Measurements from ENCODE around the gene APEX2.

Gene APEX2

GRCh38 chrX:55026840-55027239 is 26.7 kb downstream of the APEX2 start:
- no peak for TF ChIP-seq CTCF (IDR thresholded peaks at IDR 0.05; ENCODE audit: borderline replicate concordance, control extremely low read depth, extremely low read depth, insufficient read depth, missing control alignments)
- DNase-seq (ENCODE audit: low spot score) = no peak
- in situ Hi-C loops (cut with MboI; ENCODE audit: low sequenced_read_pairs, unreplicated experiment) = loop anchor here (25.0 kb wide), 1 partner anchor 90 kb away; no protein-coding TSS in a partner anchor

- no peak for DNase-seq (ENCODE audit: low spot score)
- in situ Hi-C loops (cut with MboI; ENCODE audit: low sequenced_read_pairs, unreplicated experiment) = loop anchor here (25.0 kb wide), 1 partner anchor 91 kb away; no protein-coding TSS in a partner anchor
- no peak for TF ChIP-seq CTCF (IDR thresholded peaks at IDR 0.05; ENCODE audit: borderline replicate concordance, control extremely low read depth, extremely low read depth, insufficient read depth, missing control alignments)
These were observed 27.9 kb downstream of the APEX2 start for GRCh38 chrX:55028040-55028439.

- no peak for TF ChIP-seq CTCF (IDR thresholded peaks at IDR 0.05; ENCODE audit: borderline replicate concordance, control extremely low read depth, extremely low read depth, insufficient read depth, missing control alignments)
- no peak for DNase-seq (ENCODE audit: low spot score)
- in situ Hi-C loops (cut with MboI; ENCODE audit: low sequenced_read_pairs, unreplicated experiment) = loop anchor here (25.0 kb wide), 1 partner anchor 91 kb away; no protein-coding TSS in a partner anchor
These were observed 28.4 kb downstream of the APEX2 start for GRCh38 chrX:55028611-55029010.

GRCh38 chrX:55029291-55029690 is 29.1 kb downstream of the APEX2 start:
- no peak for TF ChIP-seq CTCF (IDR thresholded peaks at IDR 0.05; ENCODE audit: borderline replicate concordance, control extremely low read depth, extremely low read depth, insufficient read depth, missing control alignments)
- in situ Hi-C loops (cut with MboI; ENCODE audit: low sequenced_read_pairs, unreplicated experiment) = loop anchor here (25.0 kb wide), 1 partner anchor 92 kb away; no protein-coding TSS in a partner anchor
- DNase-seq (ENCODE audit: low spot score) = no peak

- in situ Hi-C loops (cut with MboI; ENCODE audit: low sequenced_read_pairs, unreplicated experiment) = loop anchor here (25.0 kb wide), 1 partner anchor 93 kb away; no protein-coding TSS in a partner anchor
- DNase-seq (ENCODE audit: low spot score) = no peak
- no peak for TF ChIP-seq CTCF (IDR thresholded peaks at IDR 0.05; ENCODE audit: borderline replicate concordance, control extremely low read depth, extremely low read depth, insufficient read depth, missing control alignments)
These were observed 30.4 kb downstream of the APEX2 start, which contains the start of gene ALAS2 for GRCh38 chrX:55030271-55031205. Gene ALAS2, minus strand, starts transcription at chrX:55030977. Its CDS starts 4,977 bp downstream, at chrX:55026000.

- in situ Hi-C loops (cut with MboI; ENCODE audit: low sequenced_read_pairs, unreplicated experiment) = loop anchor here (25.0 kb wide), 1 partner anchor 96 kb away; no protein-coding TSS in a partner anchor
- DNase-seq (ENCODE audit: low spot score) = no peak
- no peak for TF ChIP-seq CTCF (IDR thresholded peaks at IDR 0.05; ENCODE audit: borderline replicate concordance, control extremely low read depth, extremely low read depth, insufficient read depth, missing control alignments)
These were observed 33.3 kb downstream of the APEX2 start for GRCh38 chrX:55033429-55033828.
